ENCODE results near the gene STC2. TPM values are rescaled to one million over a fixed set of nuclear protein-coding genes. Genes with fewer than 3 reads are reported as not detected.

The STC2 gene
- total and polyA plus RNA-seq, 2 experiments from 2014 or later = 26.6 to 27.8 TPM

- Histone ChIP-seq H3K4me2 (no peak overlapping the region), H3K27me3 (no peaks in the 10 kb centered on the region), H3K36me3 (replicated peaks; ENCODE audit: insufficient read depth, low read depth) (no peaks in the 10 kb centered on the region), H3K4me3 (no peak overlapping the region), H3K9me2 (replicated peaks; ENCODE audit: insufficient read depth) (no peaks in the 10 kb centered on the region), H3K79me2 (no peaks in the 10 kb centered on the region), H3K9me3 (ENCODE audit: low read depth) (no peaks in the 10 kb centered on the region), H4K20me1 (ENCODE audit: insufficient read depth, poor library complexity, severe bottlenecking) (no peaks in the 10 kb centered on the region), H2AFZ (no peak overlapping the region), H3K27ac (no peak overlapping the region), H3K4me1 (ENCODE audit: insufficient read depth) (no peaks in the 10 kb centered on the region)
- no peak for DNase-seq (ENCODE audit: low spot score)
- TF ChIP-seq CTCF (IDR thresholded peaks at IDR 0.05; ENCODE audit: poor library complexity) (no peak), EZH2phosphoT487 (IDR thresholded peaks at IDR 0.05; ENCODE audit: low read depth, severe bottlenecking, unreplicated experiment) (no peak), EZH2 (IDR thresholded peaks at IDR 0.05; ENCODE audit: borderline replicate concordance) (no peak)
- WGBS (ENCODE audit: low lambda C conversion rate, missing lambda C conversion rate) = 52% methylated on average over 7 of the region's 7 CpGs
Measured at GRCh38 chr5:173341961-173342430, 13.8 kb upstream of the STC2 start.

GRCh38 chr5:173340984-173341383 lies 12.8 kb upstream of the STC2 start:
- TF ChIP-seq CTCF (IDR thresholded peaks at IDR 0.05; ENCODE audit: poor library complexity) = no peak
- no peak for TF ChIP-seq EZH2 (IDR thresholded peaks at IDR 0.05; ENCODE audit: borderline replicate concordance)
- no peak for TF ChIP-seq EZH2phosphoT487 (IDR thresholded peaks at IDR 0.05; ENCODE audit: low read depth, severe bottlenecking, unreplicated experiment)
- no peaks in the 10 kb centered on the region for H3K9me3 ChIP-seq (ENCODE audit: low read depth)
- H3K4me2 ChIP-seq = no peak overlapping the region
- H3K79me2 ChIP-seq = no peaks in the 10 kb centered on the region
- DNase-seq (ENCODE audit: low spot score) = no peak
- no peaks in the 10 kb centered on the region for H3K36me3 ChIP-seq (replicated peaks; ENCODE audit: insufficient read depth, low read depth)
- H4K20me1 ChIP-seq (ENCODE audit: insufficient read depth, poor library complexity, severe bottlenecking) = no peaks in the 10 kb centered on the region
- 77% methylated on average over 6 of the region's 6 CpGs for WGBS (ENCODE audit: low lambda C conversion rate, missing lambda C conversion rate)
- H3K4me1 ChIP-seq (ENCODE audit: insufficient read depth) = no peaks in the 10 kb centered on the region
- no peak overlapping the region for H3K4me3 ChIP-seq
- H3K9me2 ChIP-seq (replicated peaks; ENCODE audit: insufficient read depth) = no peaks in the 10 kb centered on the region
- no peak overlapping the region for H3K27ac ChIP-seq
- H3K27me3 ChIP-seq = no peaks in the 10 kb centered on the region
- no peak overlapping the region for H2AFZ ChIP-seq

- no peak overlapping the region for H2AFZ ChIP-seq
- no peaks in the 10 kb centered on the region for H3K9me3 ChIP-seq (ENCODE audit: low read depth)
- 87% methylated on average over 9 of the region's 9 CpGs for WGBS (ENCODE audit: low lambda C conversion rate, missing lambda C conversion rate)
- no peaks in the 10 kb centered on the region for H3K27me3 ChIP-seq
- no peaks in the 10 kb centered on the region for H3K4me1 ChIP-seq (ENCODE audit: insufficient read depth)
- no peaks in the 10 kb centered on the region for H4K20me1 ChIP-seq (ENCODE audit: insufficient read depth, poor library complexity, severe bottlenecking)
- H3K4me2 ChIP-seq = no peak overlapping the region
- H3K27ac ChIP-seq = no peak overlapping the region
- no peak for DNase-seq (ENCODE audit: low spot score)
- H3K79me2 ChIP-seq = no peaks in the 10 kb centered on the region
- no peaks in the 10 kb centered on the region for H3K9me2 ChIP-seq (replicated peaks; ENCODE audit: insufficient read depth)
- no peaks in the 10 kb centered on the region for H3K36me3 ChIP-seq (replicated peaks; ENCODE audit: insufficient read depth, low read depth)
- no peak for TF ChIP-seq CTCF (IDR thresholded peaks at IDR 0.05; ENCODE audit: poor library complexity)
- TF ChIP-seq EZH2phosphoT487 (IDR thresholded peaks at IDR 0.05; ENCODE audit: low read depth, severe bottlenecking, unreplicated experiment) = no peak
- no peak for TF ChIP-seq EZH2 (IDR thresholded peaks at IDR 0.05; ENCODE audit: borderline replicate concordance)
- no peak overlapping the region for H3K4me3 ChIP-seq
Measured at GRCh38 chr5:173340451-173340850, 12.2 kb upstream of the STC2 start.

- Histone ChIP-seq H3K36me3 (replicated peaks; ENCODE audit: insufficient read depth, low read depth) (no peaks in the 10 kb centered on the region), H4K20me1 (ENCODE audit: insufficient read depth, poor library complexity, severe bottlenecking) (no peaks in the 10 kb centered on the region), H3K9me2 (replicated peaks; ENCODE audit: insufficient read depth) (no peaks in the 10 kb centered on the region), H3K79me2 (no peaks in the 10 kb centered on the region), H3K27me3 (no peaks in the 10 kb centered on the region), H3K27ac (no peak overlapping the region), H2AFZ (no peak overlapping the region), H3K4me1 (ENCODE audit: insufficient read depth) (no peaks in the 10 kb centered on the region), H3K9me3 (ENCODE audit: low read depth) (no peaks in the 10 kb centered on the region), H3K4me2 (no peak overlapping the region), H3K4me3 (no peak overlapping the region)
- 89% methylated on average over 11 of the region's 11 CpGs for WGBS (ENCODE audit: low lambda C conversion rate, missing lambda C conversion rate)
- DNase-seq (ENCODE audit: low spot score) = no peak
- TF ChIP-seq EZH2phosphoT487 (IDR thresholded peaks at IDR 0.05; ENCODE audit: low read depth, severe bottlenecking, unreplicated experiment) (no peak), EZH2 (IDR thresholded peaks at IDR 0.05; ENCODE audit: borderline replicate concordance) (no peak), CTCF (IDR thresholded peaks at IDR 0.05; ENCODE audit: poor library complexity) (no peak)
Measured at GRCh38 chr5:173339286-173339685, 11.1 kb upstream of the STC2 start.

Data from hepatocyte (in vitro differentiated cells).